ENCODE measurements around the gene PAX2. TPM values are rescaled to one million over a fixed set of nuclear protein-coding genes. Genes with fewer than 3 reads are reported as not detected.

PAX2 gene
- total RNA-seq, 1 donor from 2014 or later: not detected

DNA sequence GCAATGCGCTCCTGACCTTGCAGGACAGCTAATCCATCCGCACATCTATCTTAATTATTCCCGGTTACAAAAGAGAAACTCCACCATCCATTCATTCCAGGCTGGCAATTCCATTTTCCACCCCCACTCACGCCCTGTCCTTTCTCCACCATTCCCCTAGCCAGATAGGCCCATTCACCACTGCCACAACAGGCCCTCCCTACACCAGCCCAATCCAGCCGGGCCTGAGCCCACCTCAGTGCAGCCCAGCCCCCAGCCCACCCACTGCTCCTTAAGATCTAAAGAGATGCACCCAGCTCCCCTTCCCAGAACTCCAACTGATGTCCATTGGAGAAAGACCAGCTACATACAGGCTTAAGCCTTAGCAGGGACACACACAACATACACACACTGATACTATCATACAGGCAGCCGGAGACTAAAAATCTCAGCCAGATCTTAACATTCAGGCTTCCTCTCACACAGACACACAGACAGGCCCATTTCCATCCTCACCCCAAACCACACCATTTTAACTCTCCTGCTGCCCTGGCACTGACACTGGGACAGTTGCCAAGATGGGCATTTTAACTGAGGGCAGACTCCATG is 38.0 kb upstream of the PAX2 start:
- Histone ChIP-seq H3K4me3 (no peak overlapping the region), H3K27ac (no peak overlapping the region), H3K36me3 (no peaks in the 10 kb centered on the region), H3K9me3 (no peaks in the 10 kb centered on the region), H3K4me1 (no peaks in the 10 kb centered on the region), H3K27me3 (ENCODE audit: low read depth) (peaks cover 73% of the 10 kb centered on the region)
- ATAC-seq: no peak
- intact Hi-C loops (cut with DNase I): no loop called here
- TF ChIP-seq, protein P1, sequence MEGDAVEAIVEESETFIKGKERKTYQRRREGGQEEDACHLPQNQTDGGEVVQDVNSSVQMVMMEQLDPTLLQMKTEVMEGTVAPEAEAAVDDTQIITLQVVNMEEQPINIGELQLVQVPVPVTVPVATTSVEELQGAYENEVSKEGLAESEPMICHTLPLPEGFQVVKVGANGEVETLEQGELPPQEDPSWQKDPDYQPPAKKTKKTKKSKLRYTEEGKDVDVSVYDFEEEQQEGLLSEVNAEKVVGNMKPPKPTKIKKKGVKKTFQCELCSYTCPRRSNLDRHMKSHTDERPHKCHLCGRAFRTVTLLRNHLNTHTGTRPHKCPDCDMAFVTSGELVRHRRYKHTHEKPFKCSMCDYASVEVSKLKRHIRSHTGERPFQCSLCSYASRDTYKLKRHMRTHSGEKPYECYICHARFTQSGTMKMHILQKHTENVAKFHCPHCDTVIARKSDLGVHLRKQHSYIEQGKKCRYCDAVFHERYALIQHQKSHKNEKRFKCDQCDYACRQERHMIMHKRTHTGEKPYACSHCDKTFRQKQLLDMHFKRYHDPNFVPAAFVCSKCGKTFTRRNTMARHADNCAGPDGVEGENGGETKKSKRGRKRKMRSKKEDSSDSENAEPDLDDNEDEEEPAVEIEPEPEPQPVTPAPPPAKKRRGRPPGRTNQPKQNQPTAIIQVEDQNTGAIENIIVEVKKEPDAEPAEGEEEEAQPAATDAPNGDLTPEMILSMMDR (IDR thresholded peaks at IDR 0.05): no peak
- DNase-seq: no peak

DNA sequence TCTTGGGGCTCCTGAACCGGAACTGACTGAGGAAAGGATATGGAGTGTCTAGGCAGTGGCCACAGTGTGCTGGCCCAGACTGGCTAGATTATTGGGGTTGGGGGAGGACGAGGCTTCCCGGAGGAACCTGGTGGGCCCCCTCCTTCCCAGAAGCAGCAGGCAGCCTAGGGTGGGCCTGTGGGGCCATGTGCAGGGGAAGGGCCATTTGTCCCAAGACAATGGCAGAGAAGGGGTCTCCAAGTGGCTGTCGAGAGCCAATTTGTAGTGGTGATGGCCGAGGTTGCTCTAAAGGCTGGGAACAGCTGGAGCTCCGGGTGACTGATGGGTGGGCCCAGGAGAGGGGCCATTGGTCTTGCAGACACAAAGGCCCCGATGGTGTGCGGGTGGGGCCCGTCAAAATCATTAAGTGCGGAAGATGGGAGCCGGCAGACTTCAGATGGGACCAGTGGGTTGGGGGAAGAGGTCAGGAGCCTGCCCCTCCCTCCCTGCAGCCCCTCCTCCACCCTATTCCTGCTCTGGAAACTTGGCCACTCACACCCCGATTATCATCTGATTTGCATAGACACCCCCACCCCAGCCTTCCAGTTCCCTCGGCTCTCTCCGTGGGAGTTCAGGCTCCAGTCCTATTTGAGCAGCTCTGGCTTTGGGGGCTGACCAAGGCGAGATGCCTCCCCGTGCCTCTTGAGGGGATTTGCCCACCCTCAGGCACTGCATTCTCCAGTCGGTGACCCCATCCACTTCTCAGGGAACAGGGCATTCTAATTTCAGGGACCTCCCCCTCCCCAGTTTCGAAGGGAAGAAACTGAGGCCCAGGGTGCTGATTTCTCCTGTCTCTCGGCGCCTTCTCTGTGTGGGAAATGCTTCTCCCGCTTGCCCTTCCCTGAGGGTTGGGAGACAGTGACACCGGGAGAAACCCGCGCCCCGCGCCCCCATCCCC is 36.0 kb upstream of the PAX2 start:
- intact Hi-C loops (cut with DNase I): no loop called here
- H3K4me3 ChIP-seq: no peak overlapping the region
- DNase-seq: no peak
- H3K27me3 ChIP-seq (ENCODE audit: low read depth): peaks cover 91% of the 10 kb centered on the region
- ATAC-seq: no peak
- TF ChIP-seq, protein P1 (IDR thresholded peaks at IDR 0.05): no peak
- H3K36me3 ChIP-seq: no peaks in the 10 kb centered on the region
- no peaks in the 10 kb centered on the region for H3K4me1 ChIP-seq
- H3K27ac ChIP-seq: no peak overlapping the region
- H3K9me3 ChIP-seq: no peaks in the 10 kb centered on the region

DNA sequence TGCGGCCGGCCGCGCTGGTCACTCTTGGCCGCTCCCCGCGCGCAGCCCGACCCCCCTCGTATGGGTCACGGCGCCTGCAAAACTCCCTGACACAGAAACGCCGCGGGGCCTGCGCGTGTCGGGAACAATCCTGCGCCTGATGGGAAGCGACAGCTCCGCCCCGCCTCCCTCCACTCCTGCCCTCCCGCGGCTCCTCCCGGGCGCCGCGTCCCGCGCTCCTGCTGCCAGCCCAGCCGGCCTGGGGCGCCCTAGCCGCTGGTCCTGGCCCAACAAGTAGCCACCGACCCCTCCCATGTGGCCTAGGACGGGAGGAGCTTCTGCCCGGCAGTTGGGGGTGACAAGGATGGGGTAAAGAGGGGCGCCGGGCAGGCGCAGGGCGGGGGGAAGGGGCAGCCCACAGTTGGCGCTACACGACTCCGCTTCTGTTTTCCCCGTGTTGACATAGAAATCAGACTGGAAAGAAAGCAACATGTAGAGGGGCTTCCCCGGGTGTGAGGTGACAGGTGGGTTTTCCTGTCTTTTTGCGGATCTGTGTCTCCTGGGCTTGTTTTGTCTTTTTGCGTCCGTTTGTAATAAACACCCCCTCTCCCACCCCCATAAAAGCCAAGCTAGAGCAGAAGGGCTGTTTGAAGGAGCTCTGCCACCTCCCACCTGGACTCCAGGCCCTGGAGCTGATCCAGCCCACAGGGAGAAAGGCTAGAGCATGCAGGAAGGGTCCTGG is 35.1 kb upstream of the PAX2 start:
- H3K4me1 ChIP-seq: no peaks in the 10 kb centered on the region
- no peak for DNase-seq
- intact Hi-C loops (cut with DNase I): no loop called here
- TF ChIP-seq, protein P1 (IDR thresholded peaks at IDR 0.05): no peak
- H3K27me3 ChIP-seq (ENCODE audit: low read depth): peaks cover 91% of the 10 kb centered on the region
- no peaks in the 10 kb centered on the region for H3K9me3 ChIP-seq
- no peak overlapping the region for H3K4me3 ChIP-seq
- peak in 1 of 2 donors; percentile 10 for ATAC-seq
- no peaks in the 10 kb centered on the region for H3K36me3 ChIP-seq
- H3K27ac ChIP-seq: no peak overlapping the region

DNA sequence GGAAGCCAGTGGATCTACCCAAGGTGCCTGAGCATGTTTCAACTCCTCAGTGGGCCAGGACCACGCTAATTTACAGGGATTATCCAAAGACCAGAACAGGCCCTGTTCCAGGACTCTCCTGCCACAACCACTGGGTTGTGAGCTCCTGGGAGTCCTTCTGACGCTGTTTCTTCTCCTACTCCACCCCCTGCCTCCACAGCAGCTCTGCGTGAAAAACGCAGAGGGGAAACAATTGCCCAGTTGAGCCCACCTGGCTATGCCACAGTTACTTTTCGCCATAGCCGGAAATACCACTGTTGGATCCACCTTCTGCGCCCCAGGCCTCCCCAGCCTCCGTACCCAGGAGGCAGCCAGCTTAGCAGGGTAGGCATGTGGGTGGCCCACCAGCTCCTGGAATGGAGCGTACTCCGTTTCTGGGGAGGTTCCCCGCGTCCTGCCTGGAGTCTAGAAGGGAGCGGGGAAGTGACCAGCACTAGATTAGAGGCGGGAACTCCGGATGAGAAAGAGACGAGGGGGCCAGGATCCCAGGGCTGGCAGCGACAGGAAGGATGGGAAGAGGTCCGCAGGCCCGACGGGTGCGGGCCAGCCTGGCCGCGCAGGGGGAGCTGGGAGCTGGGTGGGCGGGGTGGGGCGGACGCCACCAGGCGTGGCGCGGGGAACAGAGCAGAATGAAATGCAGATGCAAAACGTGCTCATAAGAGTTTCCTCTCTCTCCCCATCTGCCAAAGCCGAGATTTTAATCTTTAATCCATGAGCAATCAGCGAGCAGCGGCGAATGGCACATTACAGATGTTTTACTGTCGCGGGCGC is 32.1 kb upstream of the PAX2 start:
- TF ChIP-seq, protein P1 (IDR thresholded peaks at IDR 0.05): no peak
- no peaks in the 10 kb centered on the region for H3K4me1 ChIP-seq
- H3K9me3 ChIP-seq: no peaks in the 10 kb centered on the region
- H3K27ac ChIP-seq: no peak overlapping the region
- peaks cover 98% of the 10 kb centered on the region for H3K27me3 ChIP-seq (ENCODE audit: low read depth)
- intact Hi-C loops (cut with DNase I): no loop called here
- no peaks in the 10 kb centered on the region for H3K36me3 ChIP-seq
- no peak overlapping the region for H3K4me3 ChIP-seq
- ATAC-seq (no peak), DNase-seq (no peak)

Data from lower lobe of right lung (tissue), 2 donors.